Measurements from ENCODE around the gene ZNF546.
A peak's percentile ranks its signal among the peaks of the same experiment; 100 is the strongest.

The ZNF546 gene

DNA sequence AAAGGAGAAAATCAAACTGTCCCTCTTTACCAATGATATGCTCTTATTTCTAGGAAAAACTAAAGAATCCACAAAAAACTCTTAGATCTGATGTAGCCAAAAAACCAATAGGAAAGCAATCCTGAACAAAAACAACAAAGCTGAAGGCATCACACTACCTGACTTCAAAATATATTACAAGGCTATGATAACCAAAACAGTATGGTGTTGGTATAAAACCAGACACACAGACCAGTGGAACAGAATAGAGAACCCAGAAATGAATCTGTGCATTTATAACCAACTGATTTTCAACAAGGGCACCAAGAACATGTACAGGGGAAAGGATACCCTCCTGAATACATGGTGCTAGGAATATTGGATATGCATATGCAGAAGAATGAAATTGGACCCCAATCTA lies 9.7 kb upstream of the ZNF546 start:
- H3K9ac ChIP-seq (ENCODE audit: low read length) = no peak overlapping the region
- no peak overlapping the region for H3K4me3 ChIP-seq (ENCODE audit: low read depth, low read length)
- peaks cover 17% of the 10 kb centered on the region for H3K36me3 ChIP-seq (ENCODE audit: control insufficient read depth, insufficient read depth, low read length)
- H3K4me1 ChIP-seq (ENCODE audit: control insufficient read depth, insufficient read depth, low read length) = no peaks in the 10 kb centered on the region
- H3K27ac ChIP-seq (ENCODE audit: low read depth, low read length) = no peak overlapping the region
- peaks cover 35% of the 10 kb centered on the region for H3K9me3 ChIP-seq (ENCODE audit: control insufficient read depth, insufficient read depth, low read depth, low read length)
- H3K27me3 ChIP-seq (ENCODE audit: control insufficient read depth, insufficient read depth, low read length) = no peaks in the 10 kb centered on the region

DNA sequence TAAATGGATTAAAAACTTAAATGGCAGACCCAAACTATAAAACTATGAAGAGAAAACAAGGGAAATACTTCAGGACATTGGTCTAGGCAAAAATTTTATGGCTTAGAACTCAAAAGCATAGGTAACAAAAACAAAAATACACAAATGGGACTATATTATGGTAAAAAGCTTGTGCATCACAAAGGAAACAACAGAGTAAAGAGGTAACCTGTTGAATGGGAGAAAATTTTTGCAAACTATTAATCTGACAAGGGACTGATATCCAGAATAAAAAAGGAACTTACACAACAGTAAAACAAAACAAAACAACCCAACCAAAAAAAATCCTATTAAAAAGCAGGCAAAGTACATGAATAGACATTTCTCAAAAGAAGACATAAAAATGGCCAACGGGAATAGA lies 9.3 kb upstream of the ZNF546 start:
- Histone ChIP-seq H3K9ac (ENCODE audit: low read length) (no peak overlapping the region), H3K36me3 (ENCODE audit: control insufficient read depth, insufficient read depth, low read length) (peaks cover 13% of the 10 kb centered on the region), H3K4me1 (ENCODE audit: control insufficient read depth, insufficient read depth, low read length) (no peaks in the 10 kb centered on the region), H3K4me3 (ENCODE audit: low read depth, low read length) (no peak overlapping the region), H3K27me3 (ENCODE audit: control insufficient read depth, insufficient read depth, low read length) (no peaks in the 10 kb centered on the region), H3K27ac (ENCODE audit: low read depth, low read length) (no peak overlapping the region), H3K9me3 (ENCODE audit: control insufficient read depth, insufficient read depth, low read depth, low read length) (peaks cover 35% of the 10 kb centered on the region)

DNA sequence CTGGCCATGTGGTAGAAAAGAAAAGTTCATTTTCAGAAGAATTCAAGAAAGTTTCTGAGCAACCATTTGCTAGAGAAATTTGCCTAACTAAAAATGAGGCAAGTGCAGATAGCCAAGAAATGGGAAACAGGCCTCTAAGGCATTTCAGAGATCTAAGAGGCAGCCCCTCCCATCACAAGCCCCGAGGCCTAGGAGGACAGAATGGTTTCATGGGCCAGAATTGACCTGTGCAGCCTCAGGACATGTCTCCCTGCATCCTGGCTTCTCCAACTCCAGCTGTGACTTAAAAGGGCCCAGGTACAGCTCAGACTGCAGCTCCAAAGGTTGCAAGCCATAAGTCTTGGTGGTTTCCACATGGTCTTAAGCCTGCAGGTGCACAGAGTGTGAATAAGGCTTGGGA lies 3.3 kb upstream of the ZNF546 start:
- H3K4me3 ChIP-seq (ENCODE audit: low read depth, low read length) = no peak overlapping the region
- no peak overlapping the region for H3K9ac ChIP-seq (ENCODE audit: low read length)
- H3K36me3 ChIP-seq (ENCODE audit: control insufficient read depth, insufficient read depth, low read length) = no peaks in the 10 kb centered on the region
- no peak overlapping the region for H3K27ac ChIP-seq (ENCODE audit: low read depth, low read length)
- H3K4me1 ChIP-seq (ENCODE audit: control insufficient read depth, insufficient read depth, low read length) = no peaks in the 10 kb centered on the region
- no peaks in the 10 kb centered on the region for H3K27me3 ChIP-seq (ENCODE audit: control insufficient read depth, insufficient read depth, low read length)
- H3K9me3 ChIP-seq (ENCODE audit: control insufficient read depth, insufficient read depth, low read depth, low read length) = peaks cover 21% of the 10 kb centered on the region

DNA sequence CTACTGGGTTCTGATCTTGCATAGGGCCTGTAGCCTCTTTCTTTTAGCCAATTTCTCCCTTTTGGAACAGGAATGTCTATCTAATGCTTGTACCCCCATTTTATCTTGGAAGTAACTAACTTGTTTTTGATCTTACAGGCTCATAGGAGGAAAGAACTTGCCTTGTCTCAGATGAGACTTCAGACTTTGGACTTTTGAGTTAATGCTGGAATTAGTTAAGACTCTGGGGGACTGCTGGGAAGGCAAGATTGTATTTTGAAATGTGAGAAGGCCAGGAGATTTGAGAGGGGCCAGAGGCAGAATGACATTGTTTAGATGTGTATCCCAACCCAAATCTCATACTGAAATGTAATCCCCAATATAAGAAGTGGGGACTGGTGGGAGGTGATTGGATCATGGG lies 2.5 kb upstream of the ZNF546 start:
- no peak overlapping the region for H3K4me3 ChIP-seq (ENCODE audit: low read depth, low read length)
- H3K27ac ChIP-seq (ENCODE audit: low read depth, low read length) = no peak overlapping the region
- no peaks in the 10 kb centered on the region for H3K27me3 ChIP-seq (ENCODE audit: control insufficient read depth, insufficient read depth, low read length)
- H3K4me1 ChIP-seq (ENCODE audit: control insufficient read depth, insufficient read depth, low read length) = no peaks in the 10 kb centered on the region
- H3K9me3 ChIP-seq (ENCODE audit: control insufficient read depth, insufficient read depth, low read depth, low read length) = peaks cover 21% of the 10 kb centered on the region
- no peak overlapping the region for H3K9ac ChIP-seq (ENCODE audit: low read length)
- no peaks in the 10 kb centered on the region for H3K36me3 ChIP-seq (ENCODE audit: control insufficient read depth, insufficient read depth, low read length)

DNA sequence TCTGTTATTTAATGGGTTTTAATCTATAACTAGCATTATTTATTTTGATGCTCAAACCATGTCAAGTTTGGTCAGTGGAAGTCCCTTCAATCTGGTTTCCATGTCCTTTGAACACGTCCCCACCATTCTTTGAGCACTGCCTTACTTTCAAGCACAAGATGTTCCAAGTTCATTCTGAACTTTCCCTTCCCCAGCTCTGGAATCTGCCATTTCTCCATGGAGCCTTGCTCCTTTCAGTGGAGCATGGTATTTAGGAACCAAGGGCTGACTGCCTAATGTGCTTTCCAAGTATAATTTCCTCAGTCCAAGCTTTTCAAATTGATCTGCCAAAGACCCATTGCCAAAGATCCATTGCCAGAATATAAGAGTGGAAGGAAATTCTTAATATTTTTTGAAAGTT lies 1.1 kb upstream of the ZNF546 start:
- Histone ChIP-seq H3K27me3 (ENCODE audit: control insufficient read depth, insufficient read depth, low read length) (no peaks in the 10 kb centered on the region), H3K36me3 (ENCODE audit: control insufficient read depth, insufficient read depth, low read length) (no peaks in the 10 kb centered on the region), H3K27ac (ENCODE audit: low read depth, low read length) (no peak overlapping the region), H3K9ac (ENCODE audit: low read length) (no peak overlapping the region), H3K9me3 (ENCODE audit: control insufficient read depth, insufficient read depth, low read depth, low read length) (peaks cover 22% of the 10 kb centered on the region), H3K4me1 (ENCODE audit: control insufficient read depth, insufficient read depth, low read length) (no peaks in the 10 kb centered on the region), H3K4me3 (ENCODE audit: low read depth, low read length) (peak overlapping the region; percentile 90)

DNA sequence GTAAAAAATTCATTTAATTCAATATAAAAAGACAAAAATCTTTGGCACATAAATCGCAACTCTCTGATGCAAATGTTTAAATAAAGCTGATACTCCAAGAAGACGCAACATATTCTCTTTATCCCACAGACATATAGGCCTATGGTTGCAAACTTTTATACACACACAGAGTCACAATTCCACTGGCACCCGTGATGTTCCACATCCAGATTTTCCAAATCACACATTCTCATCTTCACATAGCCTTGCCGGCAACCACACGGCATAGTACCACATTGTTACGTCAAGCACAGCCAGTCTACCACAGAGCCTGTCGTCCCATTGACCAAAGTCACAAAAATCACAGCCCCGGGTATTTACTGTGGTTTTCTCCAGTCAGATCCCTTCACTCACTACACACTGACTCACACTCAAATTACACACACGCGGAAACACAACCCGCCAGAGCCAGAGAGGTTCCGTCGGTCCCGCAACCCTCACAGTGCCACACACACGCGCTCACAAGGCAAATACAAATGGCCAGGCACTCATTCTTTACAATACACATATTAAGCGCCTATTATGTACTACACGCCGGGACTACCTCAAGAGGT lies 546 bp upstream of the ZNF546 start:
- peaks cover 26% of the 10 kb centered on the region for H3K9me3 ChIP-seq (ENCODE audit: control insufficient read depth, insufficient read depth, low read depth, low read length)
- H3K36me3 ChIP-seq (ENCODE audit: control insufficient read depth, insufficient read depth, low read length) = no peaks in the 10 kb centered on the region
- H3K4me1 ChIP-seq (ENCODE audit: control insufficient read depth, insufficient read depth, low read length) = no peaks in the 10 kb centered on the region
- peak overlapping the region; percentile 90 for H3K4me3 ChIP-seq (ENCODE audit: low read depth, low read length)
- H3K9ac ChIP-seq (ENCODE audit: low read length) = peak overlapping the region; percentile 83
- H3K27me3 ChIP-seq (ENCODE audit: control insufficient read depth, insufficient read depth, low read length) = no peaks in the 10 kb centered on the region
- 0 out of 2 replicates have a peak overlapping the region, but pooled peaks have one; percentile 22 for H3K27ac ChIP-seq (ENCODE audit: low read depth, low read length)

DNA sequence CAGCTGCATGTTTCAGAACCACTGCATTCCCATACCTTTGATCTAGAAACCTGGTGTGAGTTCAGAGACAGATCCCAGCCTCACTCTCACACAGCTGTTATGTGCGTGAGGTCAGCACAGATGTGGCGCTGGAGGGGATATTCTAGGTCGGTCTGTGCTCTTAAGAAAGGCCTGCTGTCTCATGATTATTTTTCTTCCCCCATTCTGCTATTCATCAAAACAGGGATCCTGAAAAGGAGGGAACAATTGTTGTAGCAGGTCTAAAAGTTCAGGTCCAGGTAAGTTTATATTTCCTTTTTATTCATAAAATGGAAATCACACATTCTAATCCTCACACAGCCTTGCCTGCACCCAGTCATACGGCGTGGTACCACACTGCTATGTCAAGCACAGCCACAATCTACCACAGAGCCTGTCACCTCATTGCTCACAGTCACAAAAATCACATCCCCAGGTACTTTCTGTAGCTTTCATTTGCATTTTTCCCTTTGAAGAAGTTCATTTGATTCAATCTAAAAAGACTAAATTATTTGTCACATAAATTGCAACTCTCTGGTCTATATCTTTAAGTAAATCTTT lies 867 bp downstream of the ZNF546 start:
- Histone ChIP-seq H3K9ac (ENCODE audit: low read length) (peak overlapping the region; percentile 83), H3K36me3 (ENCODE audit: control insufficient read depth, insufficient read depth, low read length) (no peaks in the 10 kb centered on the region), H3K4me3 (ENCODE audit: low read depth, low read length) (peak overlapping the region; percentile 90), H3K27me3 (ENCODE audit: control insufficient read depth, insufficient read depth, low read length) (no peaks in the 10 kb centered on the region), H3K27ac (ENCODE audit: low read depth, low read length) (no peak overlapping the region), H3K4me1 (ENCODE audit: control insufficient read depth, insufficient read depth, low read length) (no peaks in the 10 kb centered on the region), H3K9me3 (ENCODE audit: control insufficient read depth, insufficient read depth, low read depth, low read length) (peaks cover 26% of the 10 kb centered on the region)

DNA sequence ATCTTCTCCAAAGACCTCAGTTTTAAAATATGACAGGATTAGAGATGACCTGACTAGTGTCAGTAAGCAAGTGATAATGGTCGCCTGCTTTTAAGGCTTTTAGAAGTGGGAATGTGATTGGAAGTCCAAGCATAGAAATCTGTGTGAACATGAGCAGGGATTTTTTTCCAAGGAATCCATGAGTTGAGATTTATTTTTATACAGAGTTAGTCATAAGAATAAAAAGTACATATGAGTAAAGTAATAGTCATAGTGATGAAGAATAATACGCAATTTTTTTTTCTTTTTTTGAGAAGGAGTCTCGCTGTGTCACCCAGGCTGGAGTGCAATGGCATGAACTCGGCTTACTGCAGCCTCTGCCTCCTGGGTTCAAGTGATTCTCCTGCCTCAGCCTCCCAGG lies 1.6 kb downstream of the ZNF546 start:
- Histone ChIP-seq H3K27ac (ENCODE audit: low read depth, low read length) (no peak overlapping the region), H3K27me3 (ENCODE audit: control insufficient read depth, insufficient read depth, low read length) (no peaks in the 10 kb centered on the region), H3K4me3 (ENCODE audit: low read depth, low read length) (no peak overlapping the region), H3K36me3 (ENCODE audit: control insufficient read depth, insufficient read depth, low read length) (no peaks in the 10 kb centered on the region), H3K9me3 (ENCODE audit: control insufficient read depth, insufficient read depth, low read depth, low read length) (peaks cover 20% of the 10 kb centered on the region), H3K4me1 (ENCODE audit: control insufficient read depth, insufficient read depth, low read length) (no peaks in the 10 kb centered on the region), H3K9ac (ENCODE audit: low read length) (no peak overlapping the region)

DNA sequence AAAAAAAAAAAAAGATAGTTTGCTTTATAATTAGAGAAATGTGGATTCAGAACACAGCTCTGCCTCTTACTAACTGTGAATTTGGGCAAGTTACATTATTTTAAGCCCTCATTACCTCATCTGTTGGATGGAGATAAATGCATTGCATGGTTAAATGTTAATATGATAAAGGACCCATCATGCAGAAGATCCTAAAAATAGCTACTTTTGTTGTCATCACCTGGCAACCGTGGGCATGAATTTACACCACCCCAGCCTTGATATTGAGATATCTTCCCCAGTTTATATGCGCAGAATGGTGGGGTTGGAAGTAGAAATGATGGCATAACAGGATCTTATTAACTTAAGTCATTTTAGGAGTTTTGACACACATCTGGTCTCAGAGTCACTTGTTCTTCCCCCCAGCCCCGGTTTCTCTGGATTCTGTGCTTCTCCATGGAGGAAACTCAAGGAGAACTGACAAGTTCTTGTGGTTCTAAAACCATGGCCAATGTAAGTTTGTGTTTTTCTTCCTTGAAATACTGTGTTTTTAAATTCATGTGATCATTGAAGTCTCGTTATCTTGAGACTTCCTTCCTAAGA lies 8.9 kb downstream of the ZNF546 start:
- Histone ChIP-seq H3K27ac (ENCODE audit: low read depth, low read length) (no peak overlapping the region), H3K9me3 (ENCODE audit: control insufficient read depth, insufficient read depth, low read depth, low read length) (peaks cover 14% of the 10 kb centered on the region), H3K4me1 (ENCODE audit: control insufficient read depth, insufficient read depth, low read length) (no peaks in the 10 kb centered on the region), H3K9ac (ENCODE audit: low read length) (no peak overlapping the region), H3K4me3 (ENCODE audit: low read depth, low read length) (no peak overlapping the region), H3K36me3 (ENCODE audit: control insufficient read depth, insufficient read depth, low read length) (no peaks in the 10 kb centered on the region; the same call in 1 of the 2 replicates), H3K27me3 (ENCODE audit: control insufficient read depth, insufficient read depth, low read length) (no peaks in the 10 kb centered on the region)

DNA sequence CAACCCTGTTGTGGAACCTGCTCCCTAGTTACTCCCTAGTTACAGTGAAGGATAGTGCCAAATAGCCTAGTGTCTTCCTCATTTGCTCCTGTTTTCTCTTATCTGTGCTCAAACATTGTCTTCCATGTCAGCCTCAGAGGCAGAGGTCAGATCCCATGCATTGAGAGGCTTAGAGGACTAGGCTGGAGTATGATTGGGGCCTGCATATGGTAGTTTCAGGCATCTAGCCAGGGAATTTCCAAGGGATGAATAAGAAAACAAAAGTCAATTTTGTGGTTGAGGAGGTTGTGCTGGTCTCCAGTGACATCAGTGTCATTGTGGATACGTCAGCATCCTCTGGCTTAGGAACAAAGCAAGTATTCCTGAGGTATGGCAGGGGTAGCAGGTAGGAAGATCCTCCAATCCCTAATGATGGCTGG lies 9.4 kb downstream of the ZNF546 start:
- Histone ChIP-seq H3K4me3 (ENCODE audit: low read depth, low read length) (no peak overlapping the region), H3K9me3 (ENCODE audit: control insufficient read depth, insufficient read depth, low read depth, low read length) (peaks cover 11% of the 10 kb centered on the region), H3K27ac (ENCODE audit: low read depth, low read length) (no peak overlapping the region), H3K9ac (ENCODE audit: low read length) (no peak overlapping the region), H3K27me3 (ENCODE audit: control insufficient read depth, insufficient read depth, low read length) (no peaks in the 10 kb centered on the region), H3K4me1 (ENCODE audit: control insufficient read depth, insufficient read depth, low read length) (no peaks in the 10 kb centered on the region), H3K36me3 (ENCODE audit: control insufficient read depth, insufficient read depth, low read length) (no peaks in the 10 kb centered on the region; the same call in 1 of the 2 replicates)

DNA sequence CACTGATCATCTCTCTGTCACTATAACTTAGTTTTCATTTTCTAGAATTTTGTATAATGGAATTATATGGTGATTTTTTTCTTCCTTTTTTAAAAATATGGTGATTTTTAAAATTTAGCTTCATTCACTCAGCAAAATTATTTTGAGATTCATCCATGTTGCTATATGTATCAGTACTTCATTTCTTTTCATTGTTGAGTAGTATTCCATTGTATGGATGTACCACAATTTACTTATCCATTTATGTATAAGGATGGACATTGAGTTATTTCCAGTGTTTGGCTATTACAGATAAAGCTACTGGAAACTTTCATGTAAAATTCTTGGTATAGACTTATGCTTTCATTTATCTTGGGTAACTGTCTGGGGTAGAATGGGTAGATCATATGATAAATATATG lies 12.8 kb downstream of the ZNF546 start:
- peaks cover 6% of the 10 kb centered on the region for H3K36me3 ChIP-seq (ENCODE audit: control insufficient read depth, insufficient read depth, low read length)
- no peak overlapping the region for H3K27ac ChIP-seq (ENCODE audit: low read depth, low read length)
- peaks cover 38% of the 10 kb centered on the region for H3K9me3 ChIP-seq (ENCODE audit: control insufficient read depth, insufficient read depth, low read depth, low read length)
- no peak overlapping the region for H3K4me3 ChIP-seq (ENCODE audit: low read depth, low read length)
- H3K4me1 ChIP-seq (ENCODE audit: control insufficient read depth, insufficient read depth, low read length) = no peaks in the 10 kb centered on the region
- H3K9ac ChIP-seq (ENCODE audit: low read length) = no peak overlapping the region
- H3K27me3 ChIP-seq (ENCODE audit: control insufficient read depth, insufficient read depth, low read length) = no peaks in the 10 kb centered on the region

All from HUES6 (cell line).